Hepatocyte (in vitro differentiated cells): ENCODE measurements around the gene CADPS2.

ENCODE experiments used
- EZH2 ChIP-seq: fragments of 200-600 bp; sonication (generic); IDR thresholded peaks from 2 replicates; pipeline ENCODE4 v1.6.1; 2016; ENCODE audit warnings: antibody characterized with exemption, mild to moderate bottlenecking, borderline replicate concordance
- EZH2phosphoT487 ChIP-seq: fragments of 200-600 bp; sonication (generic); IDR thresholded peaks from one replicate; pipeline ENCODE4 v1.6.1; 2018; ENCODE audit warnings: antibody characterized with exemption, mild to moderate bottlenecking, low read depth, moderate library complexity; ENCODE audit not compliant: unreplicated experiment, severe bottlenecking
- TF ChIP-seq, protein P1 (sequence below): fragments of 200-600 bp; sonication (generic); IDR thresholded peaks from 2 replicates; pipeline ENCODE4 v1.5.1; 2016; ENCODE audit warnings: antibody characterized with exemption, mild to moderate bottlenecking; ENCODE audit not compliant: poor library complexity

DNA sequence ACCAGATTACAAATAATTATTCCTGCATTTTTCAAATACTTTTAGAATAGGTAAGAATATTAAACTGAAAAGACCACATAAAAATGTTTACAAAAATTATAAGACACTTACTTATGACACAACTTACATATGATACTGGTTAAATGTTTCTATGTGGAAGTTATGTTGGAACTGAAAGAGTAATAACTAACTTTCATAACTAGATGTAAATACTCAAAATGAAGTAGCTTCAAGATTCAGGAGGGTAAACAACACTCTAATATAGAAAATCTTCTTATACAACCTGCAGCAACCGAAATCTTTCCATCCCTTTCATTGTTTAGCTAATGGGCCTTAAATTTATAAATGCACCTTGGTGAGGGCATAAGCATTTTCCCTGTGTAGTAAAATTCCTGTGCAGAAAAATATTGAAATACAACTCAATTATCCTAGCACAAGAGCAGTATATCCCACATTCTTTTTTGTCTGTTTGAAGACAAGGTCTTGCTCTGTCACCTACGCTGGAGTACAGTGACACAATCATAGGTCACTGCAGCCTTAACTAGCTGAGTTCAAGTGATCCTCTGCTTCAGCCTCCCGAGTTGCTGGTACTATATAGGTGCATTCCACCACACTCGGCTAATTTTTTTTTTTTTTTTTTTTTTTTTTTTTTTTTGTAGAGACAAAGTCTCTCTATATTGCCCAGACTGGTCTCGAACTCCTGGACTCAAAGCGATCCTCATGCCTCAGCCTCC, 168.7 kb downstream of the CADPS2 start:
- TF ChIP-seq, protein P1, sequence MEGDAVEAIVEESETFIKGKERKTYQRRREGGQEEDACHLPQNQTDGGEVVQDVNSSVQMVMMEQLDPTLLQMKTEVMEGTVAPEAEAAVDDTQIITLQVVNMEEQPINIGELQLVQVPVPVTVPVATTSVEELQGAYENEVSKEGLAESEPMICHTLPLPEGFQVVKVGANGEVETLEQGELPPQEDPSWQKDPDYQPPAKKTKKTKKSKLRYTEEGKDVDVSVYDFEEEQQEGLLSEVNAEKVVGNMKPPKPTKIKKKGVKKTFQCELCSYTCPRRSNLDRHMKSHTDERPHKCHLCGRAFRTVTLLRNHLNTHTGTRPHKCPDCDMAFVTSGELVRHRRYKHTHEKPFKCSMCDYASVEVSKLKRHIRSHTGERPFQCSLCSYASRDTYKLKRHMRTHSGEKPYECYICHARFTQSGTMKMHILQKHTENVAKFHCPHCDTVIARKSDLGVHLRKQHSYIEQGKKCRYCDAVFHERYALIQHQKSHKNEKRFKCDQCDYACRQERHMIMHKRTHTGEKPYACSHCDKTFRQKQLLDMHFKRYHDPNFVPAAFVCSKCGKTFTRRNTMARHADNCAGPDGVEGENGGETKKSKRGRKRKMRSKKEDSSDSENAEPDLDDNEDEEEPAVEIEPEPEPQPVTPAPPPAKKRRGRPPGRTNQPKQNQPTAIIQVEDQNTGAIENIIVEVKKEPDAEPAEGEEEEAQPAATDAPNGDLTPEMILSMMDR: no peak
- TF ChIP-seq EZH2 (no peak), EZH2phosphoT487 (no peak)
